Lower leg skin (tissue), 3 donors: ENCODE measurements around the gene ALLC.

ENCODE experiments used
- CTCF ChIP-seq, 3 donors: fragments of 450-650 bp; IDR thresholded peaks; one replicate each; pipeline ENCODE4 v1.5.1; 2016; ENCODE audit warnings: antibody characterized with exemption in 3 of 3, mild to moderate bottlenecking in 3 of 3, moderate library complexity in 2 of 3
- POLR2A ChIP-seq, 2 donors: fragments of 450-650 bp; IDR thresholded peaks; one replicate each; pipeline ENCODE4 v1.6.1; 2016 to 2017; ENCODE audit warnings: antibody characterized with exemption in 2 of 2, mild to moderate bottlenecking in 1 of 2, moderate library complexity in 1 of 2

DNA sequence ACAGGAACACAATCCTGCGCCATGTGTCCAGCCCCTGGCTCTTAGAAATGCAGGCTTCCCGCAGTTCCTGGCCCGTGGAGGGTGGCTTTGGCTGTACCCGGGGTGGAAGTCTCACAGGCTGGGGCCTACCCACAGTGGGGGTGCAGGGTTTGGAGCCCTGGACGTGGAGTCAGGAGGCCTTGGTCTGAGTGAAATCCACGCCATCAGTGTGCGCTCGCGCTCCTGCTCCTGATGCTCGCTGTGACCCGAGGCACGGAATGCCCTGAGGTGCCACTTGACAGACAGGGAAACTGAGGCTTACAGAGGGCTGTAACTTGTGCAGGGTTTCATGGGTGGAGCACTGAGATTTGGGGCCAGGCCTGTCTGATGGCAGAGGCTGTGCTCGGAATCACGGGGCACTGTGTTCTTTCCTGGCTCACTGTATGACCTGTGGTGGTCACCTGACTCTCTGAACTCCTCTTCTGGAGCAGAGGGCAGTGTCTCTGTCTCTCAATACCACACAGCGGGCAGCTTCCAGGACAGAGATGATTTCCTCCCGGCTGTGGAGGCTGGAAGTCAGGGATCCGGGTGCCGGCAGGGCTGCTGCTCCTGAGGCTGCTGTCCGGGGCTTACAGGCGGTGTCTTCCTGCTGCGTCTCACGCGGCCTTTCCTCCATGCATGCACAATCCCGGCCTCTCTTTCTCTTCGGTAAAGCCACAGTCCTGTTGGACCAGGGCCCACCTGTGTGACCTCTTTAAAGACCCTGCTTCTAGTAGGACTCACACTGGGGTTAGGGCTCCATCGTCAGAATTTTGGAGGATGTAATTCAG lies 25.9 kb upstream of the ALLC start:
- no peak for TF ChIP-seq CTCF (IDR thresholded peaks at IDR 0.05)
- TF ChIP-seq POLR2A (IDR thresholded peaks at IDR 0.05): no peak
